ENCODE results near the gene PPP1R9A.

- TF ChIP-seq SP2 (tag by site-specific recombination; IDR thresholded peaks at IDR 0.05) (no peak), CTCF (tag by site-specific recombination; IDR thresholded peaks at IDR 0.05) (no peak), ZNF704 (tag by site-specific recombination; IDR thresholded peaks at IDR 0.05) (no peak), ZNF274 (IDR thresholded peaks at IDR 0.05; ENCODE audit: low read length) (no peak), ZNF274 (tag by site-specific recombination; IDR thresholded peaks at IDR 0.05; ENCODE audit: borderline replicate concordance) (no peak), ZNF112 (tag by site-specific recombination; IDR thresholded peaks at IDR 0.05) (no peak)
Observed at GRCh38 chr7:94882891-94883290, 24.5 kb upstream of the PPP1R9A start.
